Keratinocyte (primary cell): ENCODE data around the gene PRKCA. TPM values are rescaled to one million over a fixed set of nuclear protein-coding genes. Genes with fewer than 3 reads are reported as not detected.

ENCODE experiments used
- DNase-seq: peaks from one replicate; pipeline ENCODE4 v3.0.0-alpha.2; 2011; ENCODE audit warnings: low read depth, missing footprints, low spot score
- FAIRE-seq: peaks from 2 replicates; lab custom pipeline; 2011; peaks lifted over from hg19 to GRCh38; lab: Jason Lieb, UNC
- H2AFZ ChIP-seq: 2 replicates; pipeline ENCODE4 v1.6.0; 2012; ENCODE audit warnings: low read length, control low read depth, inconsistent platforms; ENCODE audit not compliant: control insufficient read depth
- H3K27ac ChIP-seq: 2 replicates; pipeline ENCODE4 v1.5.1; 2011; ENCODE audit warnings: low read length; ENCODE audit not compliant: control insufficient read depth, insufficient read depth
- H3K27me3 ChIP-seq: 3 replicates; pipeline ENCODE4 v1.6.0; 2011; ENCODE audit warnings: low read length; ENCODE audit not compliant: control insufficient read depth, insufficient read depth; ENCODE audit errors: extremely low read depth
- H3K36me3 ChIP-seq, 2 experiments: 2 replicates in 1 of 2; 3 replicates in 1 of 2; pipeline ENCODE4 v1.5.1; 2011; ENCODE audit warnings: low read length in 2 of 2, mild to moderate bottlenecking in 1 of 2; ENCODE audit not compliant: control insufficient read depth in 2 of 2, insufficient read depth in 2 of 2; ENCODE audit errors: extremely low read depth in 1 of 2
- H3K4me1 ChIP-seq: 3 replicates; pipeline ENCODE4 v1.5.1; 2011; ENCODE audit warnings: low read length; ENCODE audit not compliant: control insufficient read depth, insufficient read depth; ENCODE audit errors: extremely low read depth
- H3K4me2 ChIP-seq: 3 replicates; pipeline ENCODE4 v1.6.0; 2011; ENCODE audit warnings: low read depth, low read length; ENCODE audit not compliant: control insufficient read depth, insufficient read depth; ENCODE audit errors: extremely low read depth
- H3K4me3 ChIP-seq, 3 experiments: fragments of 200-600 bp in 1 of 3; sonication (generic) in 1 of 3; 2 replicates in 2 of 3; 3 replicates in 1 of 3; pipeline ENCODE4 v1.5.1; 2011 to 2016; ENCODE audit warnings: low read length in 3 of 3, mild to moderate bottlenecking in 3 of 3, control low read depth in 2 of 3, inconsistent platforms in 1 of 3, low read depth in 1 of 3, mixed read lengths in 1 of 3, mixed run types in 1 of 3, moderate library complexity in 1 of 3; ENCODE audit not compliant: control insufficient read depth in 2 of 3, insufficient read depth in 2 of 3; ENCODE audit errors: extremely low read depth in 1 of 3
- H3K79me2 ChIP-seq: 2 replicates; pipeline ENCODE4 v1.6.0; 2012; ENCODE audit warnings: low read length; ENCODE audit not compliant: control insufficient read depth, insufficient read depth
- H3K9ac ChIP-seq: 3 replicates; pipeline ENCODE4 v1.6.0; 2011; ENCODE audit warnings: low read length; ENCODE audit not compliant: control insufficient read depth, insufficient read depth; ENCODE audit errors: extremely low read depth
- H3K9me1 ChIP-seq: 3 replicates; pipeline ENCODE4 v1.6.0; 2011; ENCODE audit warnings: low read length; ENCODE audit not compliant: control insufficient read depth, insufficient read depth; ENCODE audit errors: extremely low read depth
- H3K9me3 ChIP-seq: 2 replicates; pipeline ENCODE4 v1.5.1; 2012; ENCODE audit warnings: low read depth, low read length; ENCODE audit not compliant: control insufficient read depth
- H4K20me1 ChIP-seq: 3 replicates; pipeline ENCODE4 v1.6.0; 2011; ENCODE audit warnings: low read length; ENCODE audit not compliant: control insufficient read depth, insufficient read depth; ENCODE audit errors: extremely low read depth
- EZH2 ChIP-seq: IDR thresholded peaks from one replicate; pipeline ENCODE4 v1.6.1; 2012; ENCODE audit warnings: inconsistent platforms, mild to moderate bottlenecking, low read length, moderate library complexity
- dilution Hi-C: fragments of 300-500 bp; cut with MboI; formaldehyde crosslinking; loops from one replicate; pipeline ENCODE4 v1.7.0; 2020; ENCODE audit warnings: low sequenced_read_pairs; ENCODE audit not compliant: extremely low pct_ligation_motif_present
- polyA plus RNA-seq, 5 experiments: library from polyadenylated mRNA; depleted of rRNA in 3 of 5; stranded (reverse) in 3 of 5; stranded (forward) in 1 of 5; unstranded in 1 of 5; fragments of >200 nt; gene quantifications; 1 replicate in 1 of 5; 2 replicates in 3 of 5; 3 replicates in 1 of 5; pipeline versions ENCODE4 v1.2.1 to v1.2.3, GENCODE V29; 2011 to 2012; ENCODE audit warnings: missing spikeins in 2 of 5, low read depth in 1 of 5, low replicate concordance in 1 of 5
- TF ChIP-seq, protein P1 (sequence below), 3 experiments: IDR thresholded peaks in 1 of 3; conservative IDR thresholded peaks in 1 of 3; optimal IDR thresholded peaks in 1 of 3; 2 replicates in 2 of 3; 3 replicates in 1 of 3; pipeline versions ENCODE3 to v1.5.1; 2011; ENCODE audit warnings: low read length in 3 of 3, mild to moderate bottlenecking in 3 of 3, moderate library complexity in 2 of 3, control low read depth in 1 of 3, inconsistent platforms in 1 of 3; ENCODE audit not compliant: insufficient read depth in 2 of 3; ENCODE audit errors: extremely low read depth in 1 of 3

The PRKCA gene
- polyA plus RNA-seq, 1 donor (not counting 4 experiments of a cell fraction or from before 2014, with no cell fraction given): 3.6 TPM

DNA sequence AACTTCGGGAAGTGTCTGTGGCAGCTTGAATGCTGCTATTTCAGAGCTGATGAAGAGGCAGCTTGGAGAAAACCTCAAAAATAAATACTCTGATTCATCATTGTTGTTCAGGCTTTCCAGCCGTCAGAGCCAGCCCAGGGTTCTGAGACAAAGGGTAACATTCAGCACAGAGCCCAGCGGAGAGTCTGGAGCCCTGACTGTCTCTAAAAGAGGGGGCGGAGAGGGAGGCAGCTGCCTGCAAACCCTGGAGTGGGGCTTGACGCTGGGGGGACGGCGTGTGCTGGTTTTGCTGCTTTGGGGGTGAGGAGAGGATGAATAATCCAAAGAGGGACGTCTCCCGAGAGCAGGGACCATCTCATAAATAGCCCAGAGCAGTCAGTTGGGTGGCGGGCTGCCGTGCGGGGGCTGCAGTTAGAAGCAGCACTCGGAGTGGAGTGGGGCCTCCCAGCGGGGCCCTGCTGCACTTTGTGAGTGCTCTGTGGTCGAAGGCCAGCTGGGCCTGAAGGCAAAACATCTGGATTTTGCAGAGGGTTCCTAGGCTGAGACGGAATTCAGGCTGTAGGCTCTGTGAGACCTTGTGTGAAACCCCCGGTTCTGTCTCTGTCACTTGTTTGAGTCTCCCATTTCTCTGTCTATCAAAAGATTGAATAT lies 237.8 kb downstream of the PRKCA start:
- Histone ChIP-seq H3K9me1 (no peaks in the 10 kb centered on the region), H2AFZ (no peak overlapping the region), H3K4me2 (no peak overlapping the region), H3K36me3 (no peaks in the 10 kb centered on the region), H3K4me1 (peaks cover 10% of the 10 kb centered on the region), H3K79me2 (no peaks in the 10 kb centered on the region), H3K27ac (no peak overlapping the region), H3K9me3 (no peaks in the 10 kb centered on the region), H3K27me3 (no peaks in the 10 kb centered on the region), H3K4me3 (no peak overlapping the region), H4K20me1 (no peaks in the 10 kb centered on the region), H3K9ac (no peak overlapping the region)
- dilution Hi-C loops: no loop called here
- TF ChIP-seq EZH2: no peak
- TF ChIP-seq, protein P1, sequence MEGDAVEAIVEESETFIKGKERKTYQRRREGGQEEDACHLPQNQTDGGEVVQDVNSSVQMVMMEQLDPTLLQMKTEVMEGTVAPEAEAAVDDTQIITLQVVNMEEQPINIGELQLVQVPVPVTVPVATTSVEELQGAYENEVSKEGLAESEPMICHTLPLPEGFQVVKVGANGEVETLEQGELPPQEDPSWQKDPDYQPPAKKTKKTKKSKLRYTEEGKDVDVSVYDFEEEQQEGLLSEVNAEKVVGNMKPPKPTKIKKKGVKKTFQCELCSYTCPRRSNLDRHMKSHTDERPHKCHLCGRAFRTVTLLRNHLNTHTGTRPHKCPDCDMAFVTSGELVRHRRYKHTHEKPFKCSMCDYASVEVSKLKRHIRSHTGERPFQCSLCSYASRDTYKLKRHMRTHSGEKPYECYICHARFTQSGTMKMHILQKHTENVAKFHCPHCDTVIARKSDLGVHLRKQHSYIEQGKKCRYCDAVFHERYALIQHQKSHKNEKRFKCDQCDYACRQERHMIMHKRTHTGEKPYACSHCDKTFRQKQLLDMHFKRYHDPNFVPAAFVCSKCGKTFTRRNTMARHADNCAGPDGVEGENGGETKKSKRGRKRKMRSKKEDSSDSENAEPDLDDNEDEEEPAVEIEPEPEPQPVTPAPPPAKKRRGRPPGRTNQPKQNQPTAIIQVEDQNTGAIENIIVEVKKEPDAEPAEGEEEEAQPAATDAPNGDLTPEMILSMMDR (optimal IDR thresholded peaks at IDR 0.05 in 1 of 3, IDR thresholded peaks at IDR 0.05 in 1 of 3, conservative IDR thresholded peaks at IDR 0.05 in 1 of 3; ENCODE audit: extremely low read depth in 1 of 3, insufficient read depth in 2 of 3, low read length in 3 of 3): no peak
- FAIRE-seq (no peak), DNase-seq (no peak)

DNA sequence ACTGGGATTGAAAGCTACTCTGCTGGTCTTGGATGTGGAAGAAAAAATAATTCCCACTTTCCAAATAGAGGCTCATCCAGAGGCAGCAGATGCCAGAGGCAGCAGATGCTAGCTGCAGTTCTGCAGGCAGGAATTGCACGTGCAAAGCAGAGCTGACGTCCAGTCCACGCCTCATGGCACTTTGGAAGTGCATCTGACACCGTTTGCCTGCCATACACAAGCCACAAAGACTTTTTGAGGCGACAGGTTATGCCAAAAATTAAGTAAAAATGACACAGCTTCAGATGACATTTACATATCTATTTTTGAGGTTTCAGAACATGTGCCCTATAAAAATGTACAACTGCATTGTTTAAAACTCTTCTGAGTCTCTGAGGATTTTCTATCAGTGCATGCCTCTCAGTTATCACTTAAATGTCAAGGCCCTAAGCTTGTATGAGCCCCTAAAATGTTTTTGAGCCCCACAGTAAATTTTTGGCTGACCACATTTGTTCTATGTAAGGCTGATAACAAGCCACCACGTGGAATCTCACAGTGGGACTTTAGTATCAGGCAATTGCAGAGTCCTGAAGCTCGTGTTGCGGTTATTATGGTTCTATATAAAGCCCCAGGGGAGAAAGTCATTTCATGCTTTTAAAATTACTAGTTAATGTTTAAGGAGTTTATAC lies 239.2 kb downstream of the PRKCA start:
- TF ChIP-seq, protein P1 (optimal IDR thresholded peaks at IDR 0.05 in 1 of 3, IDR thresholded peaks at IDR 0.05 in 1 of 3, conservative IDR thresholded peaks at IDR 0.05 in 1 of 3; ENCODE audit: extremely low read depth in 1 of 3, insufficient read depth in 2 of 3, low read length in 3 of 3): no peak
- TF ChIP-seq EZH2: no peak
- dilution Hi-C loops: no loop called here
- peaks cover 10% of the 10 kb centered on the region for H3K4me1 ChIP-seq
- H3K36me3 ChIP-seq: no peaks in the 10 kb centered on the region
- FAIRE-seq (peak; percentile 44), DNase-seq (no peak)
- no peaks in the 10 kb centered on the region for H4K20me1 ChIP-seq
- H3K27ac ChIP-seq: no peak overlapping the region
- no peaks in the 10 kb centered on the region for H3K9me1 ChIP-seq
- no peak overlapping the region for H3K9ac ChIP-seq
- H3K9me3 ChIP-seq: no peaks in the 10 kb centered on the region
- no peak overlapping the region for H3K4me2 ChIP-seq
- H3K27me3 ChIP-seq: no peaks in the 10 kb centered on the region
- no peak overlapping the region for H2AFZ ChIP-seq
- no peaks in the 10 kb centered on the region for H3K79me2 ChIP-seq
- H3K4me3 ChIP-seq: no peak overlapping the region
